T-helper 22 cell (primary cell): ENCODE measurements around the gene PCDHGB4.
"Not testable (repeated sequence)": the region's sequence is repeated elsewhere in the genome, so short reads cannot be mapped to it uniquely, and the experiment has no call there.

Experiments used
- DNase-seq: peaks from one replicate; pipeline ENCODE4 v3.0.0-alpha.2; 2020; ENCODE audit warnings: low read depth

PCDHGB4 gene

DNA sequence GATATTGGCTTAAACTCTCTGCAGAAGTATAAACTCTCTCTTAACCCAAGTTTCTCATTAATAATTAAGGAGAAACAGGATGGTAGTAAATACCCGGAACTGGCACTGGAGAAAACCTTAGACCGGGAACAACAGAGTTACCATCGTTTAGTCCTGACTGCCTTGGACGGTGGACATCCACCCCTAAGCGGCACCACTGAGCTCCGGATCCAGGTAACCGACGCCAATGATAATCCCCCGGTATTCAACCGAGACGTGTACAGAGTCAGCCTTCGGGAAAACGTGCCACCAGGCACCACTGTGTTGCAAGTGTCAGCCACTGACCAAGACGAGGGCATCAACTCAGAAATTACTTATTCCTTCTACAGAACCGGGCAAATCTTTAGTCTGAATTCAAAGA lies 11.1 kb downstream of the PCDHGB4 start:
- DNase-seq: no peak

- no peak for DNase-seq
These were observed 12.2 kb downstream of the PCDHGB4 start for GRCh38 chr5:141399555-141400258.

GRCh38 chr5:141402553-141403243 lies 15.2 kb downstream of the PCDHGB4 start, which contains the start of gene PCDHGA9:
Gene PCDHGA9 (plus strand): TSS chr5:141402778. CDS start chr5:141402953, 175 bp downstream.
- DNase-seq: no peak

DNA sequence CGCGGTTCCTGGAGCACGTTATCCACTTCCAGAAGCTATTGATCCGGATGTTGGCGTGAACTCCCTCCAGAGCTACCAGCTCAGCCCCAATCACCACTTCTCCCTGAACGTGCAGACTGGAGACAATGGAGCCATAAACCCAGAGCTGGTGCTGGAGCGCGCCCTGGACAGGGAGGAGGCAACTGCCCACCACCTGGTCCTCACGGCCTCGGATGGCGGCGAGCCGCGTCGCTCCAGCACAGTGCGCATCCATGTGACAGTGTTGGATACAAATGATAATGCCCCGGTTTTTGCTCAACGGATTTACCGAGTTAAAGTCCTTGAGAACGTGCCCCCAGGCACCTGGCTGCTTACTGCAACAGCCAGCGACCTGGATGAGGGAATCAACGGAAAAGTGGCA lies 15.9 kb downstream of the PCDHGB4 start:
- DNase-seq: no peak

DNA sequence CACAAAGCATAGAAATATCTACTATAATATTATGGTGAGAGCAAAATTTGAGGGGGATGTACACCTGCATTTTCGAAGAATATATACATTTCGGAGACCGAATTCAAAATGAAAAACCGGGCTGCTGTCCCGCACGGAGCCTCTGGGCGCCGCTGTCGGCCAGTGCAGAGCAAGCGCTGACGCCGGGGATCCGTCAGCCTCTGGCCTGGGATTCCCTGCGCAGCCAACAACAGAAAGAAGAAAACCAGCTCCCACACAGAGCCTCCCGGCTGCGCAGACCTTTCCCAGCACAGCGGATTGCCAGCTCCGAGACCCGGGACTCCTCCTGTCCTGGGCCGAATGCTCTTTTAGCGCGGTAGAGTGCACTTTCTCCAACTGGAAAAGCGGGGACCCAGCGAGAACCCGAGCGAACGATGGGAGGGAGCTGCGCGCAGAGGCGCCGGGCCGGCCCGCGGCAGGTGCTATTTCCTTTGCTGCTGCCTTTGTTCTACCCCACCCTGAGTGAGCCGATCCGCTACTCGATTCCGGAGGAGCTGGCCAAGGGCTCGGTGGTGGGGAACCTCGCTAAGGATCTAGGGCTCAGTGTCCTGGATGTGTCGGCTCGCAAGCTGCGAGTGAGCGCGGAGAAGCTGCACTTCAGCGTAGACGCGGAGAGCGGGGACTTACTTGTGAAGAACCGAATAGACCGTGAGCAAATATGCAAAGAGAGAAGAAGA lies 20.4 kb downstream of the PCDHGB4 start, which contains the start of gene PCDHGB6:
Gene PCDHGB6 (plus strand): TSS at position 232 of the 716 bp plus-strand sequence. CDS start 182 bp downstream, at position 414.
- not testable (repeated sequence) for DNase-seq

DNA sequence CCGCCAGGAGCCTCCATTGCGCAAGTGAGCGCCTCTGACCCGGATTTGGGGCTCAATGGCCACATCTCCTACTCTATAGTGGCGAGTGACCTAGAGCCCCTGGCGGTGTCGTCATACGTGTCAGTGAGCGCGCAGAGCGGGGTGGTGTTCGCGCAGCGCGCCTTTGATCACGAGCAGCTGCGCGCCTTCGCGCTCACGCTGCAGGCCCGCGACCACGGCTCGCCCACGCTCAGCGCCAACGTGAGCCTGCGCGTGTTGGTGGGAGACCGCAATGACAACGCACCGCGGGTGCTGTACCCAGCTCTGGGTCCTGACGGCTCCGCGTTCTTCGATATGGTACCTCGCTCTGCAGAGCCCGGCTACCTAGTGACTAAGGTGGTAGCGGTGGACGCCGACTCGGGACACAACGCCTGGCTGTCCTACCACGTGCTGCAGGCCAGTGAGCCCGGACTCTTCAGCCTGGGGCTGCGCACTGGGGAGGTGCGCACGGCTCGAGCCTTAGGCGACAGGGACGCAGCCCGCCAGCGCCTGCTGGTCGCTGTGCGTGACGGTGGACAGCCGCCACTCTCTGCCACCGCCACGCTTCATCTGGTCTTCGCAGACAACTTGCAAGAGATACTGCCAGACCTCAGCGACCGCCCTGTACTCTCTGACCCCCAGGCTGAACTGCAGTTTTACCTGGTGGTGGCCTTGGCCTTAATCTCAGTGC lies 22.3 kb downstream of the PCDHGB4 start:
- no peak for DNase-seq

- DNase-seq: no peak
These were observed 24.1 kb downstream of the PCDHGB4 start for GRCh38 chr5:141411575-141411974.

GRCh38 chr5:141412854-141413539 lies 25.5 kb downstream of the PCDHGB4 start, which contains the start of gene PCDHGA10:
Gene PCDHGA10 (plus strand): TSS chr5:141412987. CDS start chr5:141413176, 189 bp downstream.
- DNase-seq: no peak

DNA sequence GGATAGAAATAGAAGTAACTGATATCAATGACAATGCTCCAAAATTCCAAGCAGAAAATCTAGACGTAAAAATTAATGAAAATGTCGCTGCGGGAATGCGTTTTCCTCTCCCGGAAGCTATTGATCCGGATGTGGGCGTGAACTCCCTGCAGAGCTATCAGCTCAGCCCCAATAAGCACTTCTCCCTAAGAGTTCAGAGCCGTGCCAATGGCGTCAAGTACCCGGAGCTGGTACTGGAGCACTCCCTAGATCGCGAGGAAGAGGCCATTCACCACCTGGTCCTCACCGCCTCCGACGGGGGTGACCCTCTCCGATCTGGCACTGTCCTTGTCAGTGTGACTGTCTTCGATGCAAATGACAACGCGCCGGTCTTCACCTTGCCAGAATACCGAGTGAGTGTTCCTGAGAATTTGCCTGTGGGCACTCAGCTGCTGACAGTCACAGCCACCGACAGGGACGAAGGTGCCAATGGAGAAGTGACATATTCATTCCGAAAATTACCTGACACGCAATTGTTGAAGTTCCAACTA lies 26.1 kb downstream of the PCDHGB4 start:
- no peak for DNase-seq

- DNase-seq: not testable (repeated sequence)
These were observed 27.2 kb downstream of the PCDHGB4 start for GRCh38 chr5:141414548-141415274.

DNA sequence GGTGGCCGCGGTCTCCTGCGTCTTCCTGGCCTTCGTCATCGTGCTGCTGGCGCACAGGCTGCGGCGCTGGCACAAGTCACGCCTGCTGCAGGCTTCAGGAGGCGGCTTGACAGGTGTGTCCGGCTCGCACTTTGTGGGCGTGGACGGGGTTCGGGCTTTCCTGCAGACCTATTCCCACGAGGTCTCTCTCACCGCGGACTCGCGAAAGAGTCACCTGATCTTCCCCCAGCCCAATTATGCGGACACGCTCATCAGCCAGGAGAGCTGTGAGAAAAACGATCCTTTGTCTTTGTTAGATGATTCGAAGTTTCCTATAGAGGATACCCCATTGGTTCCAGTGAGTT lies 27.7 kb downstream of the PCDHGB4 start:
- not testable (repeated sequence) for DNase-seq

DNA sequence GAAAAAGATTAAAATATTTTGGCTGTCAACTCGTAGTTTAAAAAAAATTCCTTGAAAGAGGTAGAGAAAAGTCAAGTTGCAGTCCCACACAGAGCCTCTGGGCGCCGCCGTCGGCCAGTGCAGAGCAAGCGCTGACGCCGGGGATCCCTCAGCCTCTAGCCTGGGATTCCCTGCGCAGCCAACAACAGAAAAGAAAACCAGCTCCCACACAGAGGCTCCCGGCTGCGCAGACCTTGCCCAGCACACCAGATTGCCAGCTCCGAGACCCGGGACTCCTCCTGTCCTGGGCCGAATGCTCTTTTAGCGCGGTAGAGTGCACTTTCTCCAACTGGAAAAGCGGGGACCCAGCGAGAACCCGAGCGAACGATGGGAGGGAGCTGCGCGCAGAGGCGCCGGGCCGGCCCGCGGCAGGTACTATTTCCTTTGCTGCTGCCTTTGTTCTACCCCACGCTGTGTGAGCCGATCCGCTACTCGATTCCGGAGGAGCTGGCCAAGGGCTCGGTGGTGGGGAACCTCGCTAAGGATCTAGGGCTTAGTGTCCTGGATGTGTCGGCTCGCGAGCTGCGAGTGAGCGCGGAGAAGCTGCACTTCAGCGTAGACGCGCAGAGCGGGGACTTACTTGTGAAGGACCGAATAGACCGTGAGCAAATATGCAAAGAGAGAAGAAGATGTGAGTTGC lies 30.1 kb downstream of the PCDHGB4 start, which contains the start of gene PCDHGB7:
Gene PCDHGB7 (plus strand): TSS at position 184 of the 679 bp plus-strand sequence. CDS start 183 bp downstream, at position 367.
- not testable (repeated sequence) for DNase-seq

GRCh38 chr5:141419074-141419880 lies 31.8 kb downstream of the PCDHGB4 start:
- DNase-seq: no peak

DNA sequence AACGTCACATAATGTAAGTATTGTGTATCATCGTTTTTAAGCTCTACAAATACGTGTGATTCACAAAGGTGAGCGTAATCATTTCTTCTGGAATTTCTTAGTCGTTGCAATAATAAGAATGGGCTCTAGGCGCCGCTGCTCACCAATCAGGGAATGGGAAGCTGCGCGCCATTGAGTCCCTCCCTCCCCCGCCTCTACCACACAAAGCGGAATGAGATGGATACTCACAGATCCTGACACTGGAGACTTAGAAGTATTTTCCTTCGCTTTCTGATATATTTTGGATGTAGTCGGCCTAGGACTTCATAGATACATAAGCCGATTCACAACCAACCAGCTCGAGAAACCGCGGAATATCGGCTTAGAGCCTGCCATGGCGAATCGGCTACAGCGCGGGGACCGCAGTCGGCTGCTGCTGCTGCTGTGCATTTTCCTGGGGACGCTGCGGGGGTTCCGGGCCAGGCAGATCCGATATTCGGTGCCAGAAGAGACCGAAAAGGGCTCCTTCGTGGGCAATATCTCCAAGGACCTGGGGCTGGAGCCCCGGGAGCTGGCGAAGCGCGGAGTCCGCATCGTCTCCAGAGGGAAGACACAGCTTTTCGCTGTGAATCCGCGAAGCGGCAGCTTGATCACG lies 33.5 kb downstream of the PCDHGB4 start, which contains the start of gene PCDHGA11:
Gene PCDHGA11 (plus strand): TSS at position 197 of the 634 bp plus-strand sequence. CDS start 177 bp downstream, at position 374.
- no peak for DNase-seq

- DNase-seq: no peak
These were observed 34.0 kb downstream of the PCDHGB4 start for GRCh38 chr5:141421489-141421855.

DNA sequence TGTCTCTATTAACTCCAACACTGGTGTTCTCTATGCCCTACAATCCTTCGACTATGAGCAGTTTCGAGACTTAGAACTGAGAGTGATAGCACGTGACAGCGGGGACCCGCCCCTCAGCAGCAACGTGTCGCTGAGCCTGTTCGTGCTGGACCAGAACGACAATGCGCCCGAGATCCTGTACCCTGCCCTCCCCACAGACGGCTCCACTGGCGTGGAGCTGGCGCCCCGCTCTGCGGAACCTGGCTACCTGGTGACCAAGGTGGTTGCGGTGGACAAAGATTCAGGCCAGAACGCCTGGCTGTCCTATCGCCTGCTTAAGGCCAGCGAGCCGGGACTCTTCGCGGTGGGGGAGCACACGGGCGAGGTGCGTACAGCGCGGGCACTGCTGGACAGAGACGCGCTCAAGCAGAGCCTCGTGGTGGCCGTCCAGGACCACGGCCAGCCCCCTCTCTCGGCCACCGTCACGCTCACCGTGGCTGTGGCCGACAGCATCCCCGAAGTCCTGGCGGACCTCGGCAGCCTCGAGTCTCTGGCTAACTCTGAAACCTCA lies 35.3 kb downstream of the PCDHGB4 start:
- DNase-seq: no peak

- no peak for DNase-seq
These were observed 40.4 kb downstream of the PCDHGB4 start for GRCh38 chr5:141427783-141428426.
